HG03045 (cell line): Measurements from ENCODE around the gene SMC3.
"Not testable (repeated sequence)": the region's sequence is repeated elsewhere in the genome, so short reads cannot be mapped to it uniquely, and the experiment has no call there.

Source experiments
- ATAC-seq: cut with Tn5 transposase; IDR thresholded peaks from one replicate; pipeline ENCODE4 v1.9.1; 2021; ENCODE audit warnings: mild to moderate bottlenecking, moderate library complexity; ENCODE audit not compliant: unreplicated experiment

The SMC3 gene

DNA sequence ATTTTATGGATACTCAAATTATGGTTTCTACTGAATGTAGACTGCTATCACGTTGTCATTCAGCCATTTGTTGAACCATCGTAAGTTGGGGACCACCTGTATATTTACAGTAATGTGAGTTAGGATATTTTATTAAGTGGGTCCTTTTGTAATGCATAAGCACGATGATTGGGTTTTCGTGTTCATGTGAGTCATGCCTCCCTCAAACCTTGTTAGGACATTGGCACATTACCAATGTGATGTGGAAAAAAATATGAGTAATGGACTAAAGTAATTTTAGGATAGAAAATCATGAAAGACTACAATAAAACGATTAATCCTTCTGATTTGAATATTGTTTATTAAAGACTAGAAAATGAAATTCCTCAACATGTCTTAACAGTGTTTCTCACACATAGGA, 8.7 kb downstream of the SMC3 start:
- ATAC-seq = no peak

DNA sequence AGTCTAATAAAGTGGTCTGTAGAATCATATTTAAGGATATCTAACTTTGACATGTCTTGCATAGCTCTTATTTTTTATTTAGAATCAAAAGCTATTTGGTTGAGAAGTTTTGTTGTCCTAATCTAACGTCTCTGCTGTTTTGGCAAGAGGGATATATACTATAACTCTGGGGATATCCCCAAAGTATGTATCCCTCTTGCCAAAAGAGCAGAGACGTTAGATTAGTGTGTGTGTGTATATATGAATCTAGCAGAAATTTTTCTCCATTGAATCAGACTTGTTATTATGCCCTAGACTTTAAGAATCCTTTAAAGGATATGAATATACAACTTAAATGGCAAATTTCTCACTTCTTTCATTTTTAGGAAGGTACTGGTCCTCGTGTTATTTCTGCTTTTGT, 9.6 kb downstream of the SMC3 start:
- ATAC-seq = no peak

DNA sequence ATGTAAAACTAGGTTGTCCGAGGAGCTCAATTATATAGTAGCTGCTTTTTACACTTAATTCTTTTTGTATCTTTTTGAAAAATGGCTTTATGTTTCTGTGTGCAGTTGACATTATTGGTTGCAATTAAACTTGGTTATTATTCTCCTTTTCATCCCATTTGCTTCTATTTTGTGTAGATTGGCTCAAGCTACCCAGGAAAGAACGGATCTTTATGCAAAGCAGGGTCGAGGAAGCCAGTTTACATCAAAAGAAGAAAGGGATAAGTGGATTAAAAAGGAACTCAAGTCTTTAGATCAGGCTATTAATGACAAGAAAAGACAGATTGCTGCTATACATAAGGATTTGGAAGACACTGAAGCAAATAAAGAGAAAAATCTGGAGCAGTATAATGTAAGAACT, 16.5 kb downstream of the SMC3 start:
- ATAC-seq = no peak

DNA sequence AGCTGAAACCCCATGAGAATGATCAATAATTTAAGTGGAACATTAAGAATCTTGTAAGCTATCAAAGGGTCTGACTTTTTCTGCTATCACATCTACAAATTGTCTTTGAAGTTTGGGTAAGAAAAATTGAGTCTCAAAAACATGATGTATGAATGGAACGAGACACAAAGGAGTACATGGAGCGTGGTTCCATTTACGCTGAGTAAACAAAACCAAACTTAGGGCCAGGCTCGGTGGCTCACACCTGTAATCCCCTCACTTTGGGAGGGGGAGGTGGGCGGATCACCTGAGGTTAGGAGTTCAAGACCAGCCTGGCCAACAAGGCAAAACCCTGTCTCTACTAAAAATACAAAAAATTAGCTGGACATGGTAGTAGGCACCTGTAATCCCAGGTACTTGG, 24.3 kb downstream of the SMC3 start:
- no peak for ATAC-seq

DNA sequence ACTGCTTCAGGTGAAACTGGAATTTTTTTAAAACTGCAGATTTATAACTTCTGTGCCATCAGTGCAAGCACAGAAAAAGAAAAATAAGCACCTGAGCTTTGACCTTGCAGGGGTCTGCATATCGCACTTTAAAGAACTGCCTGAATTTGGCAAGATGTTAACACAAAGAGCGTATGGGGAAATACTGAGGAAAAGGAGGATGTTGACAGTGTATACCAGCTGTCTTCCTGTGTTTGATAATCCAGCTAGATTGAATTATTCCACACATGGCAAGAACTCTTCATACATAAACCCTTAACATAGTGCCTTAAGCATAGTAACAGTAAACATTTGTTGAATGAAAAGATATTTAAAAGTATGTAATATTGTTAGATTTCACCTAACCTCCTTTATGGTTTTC, 30.0 kb downstream of the SMC3 start:
- no peak for ATAC-seq

DNA sequence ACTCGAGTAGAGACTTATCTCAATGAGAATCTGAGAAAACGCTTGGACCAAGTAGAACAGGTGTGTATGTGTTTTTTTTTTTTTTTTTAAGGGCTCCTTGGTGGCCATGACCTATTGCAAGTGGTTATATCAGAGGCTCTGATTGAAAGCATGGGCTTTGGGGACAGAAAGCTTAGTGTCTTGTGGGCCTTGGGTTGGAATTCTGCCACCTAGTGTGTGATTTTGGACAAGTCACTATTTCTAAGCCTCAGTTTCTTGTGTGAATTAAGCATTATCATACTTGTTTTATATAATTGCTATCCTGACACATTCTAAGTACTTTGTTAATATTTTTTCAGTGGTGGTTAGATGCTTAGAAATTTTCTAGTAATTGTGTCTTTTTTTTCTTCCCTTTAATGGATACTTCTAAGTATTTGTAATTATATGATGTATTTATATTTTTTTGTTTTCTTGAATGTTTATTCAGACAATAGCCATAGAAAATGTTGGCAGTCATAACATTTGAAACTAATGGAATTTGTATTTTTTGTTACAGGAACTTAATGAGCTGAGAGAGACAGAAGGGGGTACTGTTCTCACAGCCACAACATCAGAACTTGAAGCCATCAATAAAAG, 33.1 kb downstream of the SMC3 start:
- ATAC-seq = no peak

DNA sequence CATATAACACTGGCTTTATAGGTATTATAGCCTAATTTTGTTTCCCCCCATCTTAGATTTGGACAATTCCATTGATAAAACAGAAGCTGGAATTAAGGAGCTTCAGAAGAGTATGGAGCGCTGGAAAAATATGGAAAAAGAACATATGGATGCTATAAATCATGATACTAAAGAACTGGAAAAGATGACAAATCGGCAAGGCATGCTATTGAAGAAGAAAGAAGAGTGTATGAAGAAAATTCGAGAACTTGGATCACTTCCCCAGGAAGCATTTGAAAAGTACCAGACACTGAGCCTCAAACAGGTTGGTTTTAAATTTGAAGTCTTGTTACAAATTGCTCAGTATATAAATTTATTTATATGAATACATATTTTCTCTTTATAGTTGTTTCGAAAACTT, 34.1 kb downstream of the SMC3 start:
- ATAC-seq = no peak

DNA sequence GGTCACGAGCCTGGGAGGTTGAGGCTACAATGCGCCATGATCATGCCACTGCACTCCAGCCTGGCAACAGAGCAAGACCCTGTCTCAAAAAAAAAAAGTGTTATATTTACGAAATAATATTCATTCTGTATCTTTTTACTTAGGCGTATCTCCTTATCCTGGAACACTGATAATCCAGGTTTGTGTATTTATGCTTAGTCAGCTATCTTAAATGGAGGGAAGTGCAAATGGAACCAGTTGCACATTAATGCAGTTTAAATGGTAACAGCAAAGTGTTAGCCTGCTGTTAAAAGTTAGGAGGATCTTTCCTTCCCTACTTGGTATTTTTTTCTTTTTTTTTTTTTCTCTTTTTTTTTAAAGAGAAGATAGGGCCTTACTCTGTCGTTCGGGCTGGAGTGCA, 40.6 kb downstream of the SMC3 start:
- no peak for ATAC-seq

DNA sequence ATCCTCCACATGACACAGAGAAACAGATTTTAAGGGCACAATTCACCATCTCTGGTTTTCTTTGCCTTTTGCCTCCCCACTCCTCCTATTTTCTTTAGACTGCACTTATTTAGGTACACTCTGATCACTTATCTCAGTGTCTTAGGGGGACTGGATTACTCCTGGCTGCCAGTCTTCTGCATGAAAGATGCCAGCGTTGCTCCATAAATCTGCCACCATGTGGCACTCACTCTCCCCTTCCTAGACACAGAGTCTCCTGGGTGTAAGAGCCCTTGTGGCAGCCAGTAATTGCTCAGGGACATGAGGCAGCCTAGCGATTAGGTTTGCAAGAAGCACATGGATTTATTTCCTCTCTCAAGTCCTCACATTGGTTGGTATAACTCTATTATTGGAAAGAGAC, 42.1 kb downstream of the SMC3 start:
- no peak for ATAC-seq

DNA sequence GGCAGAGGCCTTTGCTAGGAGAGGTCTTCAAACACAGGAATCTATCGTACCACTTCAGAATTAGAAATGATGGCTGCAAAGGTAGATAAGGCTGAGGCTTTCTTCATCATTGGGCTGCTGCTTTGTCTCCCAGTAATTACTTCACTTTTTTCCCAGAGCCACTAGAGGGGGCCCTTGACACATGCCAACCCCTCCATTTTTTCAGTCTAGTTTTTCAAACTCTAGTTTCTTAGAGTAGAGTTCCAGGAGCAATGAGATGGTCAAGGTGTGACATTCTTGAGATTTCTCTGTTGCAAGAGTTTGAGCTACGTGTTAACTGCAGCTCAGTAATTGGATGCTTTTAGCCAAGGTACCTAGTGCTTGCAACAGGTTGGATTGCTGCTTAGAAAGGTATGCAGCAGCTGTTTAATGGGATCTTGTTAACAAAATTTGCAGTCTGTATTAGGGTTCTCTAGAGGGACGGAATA, 42.8 kb downstream of the SMC3 start:
- no peak for ATAC-seq

DNA sequence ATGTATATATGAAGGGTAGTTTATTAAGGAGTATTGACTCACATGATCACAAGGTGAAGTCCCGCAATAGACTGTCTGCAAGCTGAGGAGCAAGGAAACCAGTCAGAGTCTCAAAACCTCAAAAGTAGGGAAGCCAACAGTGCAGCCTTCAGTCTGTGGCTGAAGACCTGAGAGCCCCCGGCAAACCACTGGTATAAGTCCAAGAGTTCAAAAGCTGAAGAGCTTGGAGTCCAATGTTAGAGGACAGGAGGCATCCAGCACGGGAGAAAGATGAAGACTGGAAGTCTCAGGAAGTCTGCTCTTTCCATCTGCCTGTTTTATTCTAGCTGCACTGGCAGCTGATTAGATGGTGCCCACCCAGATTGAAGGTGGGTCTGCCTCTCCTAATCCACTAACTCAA, 43.3 kb downstream of the SMC3 start:
- not testable (repeated sequence) for ATAC-seq

DNA sequence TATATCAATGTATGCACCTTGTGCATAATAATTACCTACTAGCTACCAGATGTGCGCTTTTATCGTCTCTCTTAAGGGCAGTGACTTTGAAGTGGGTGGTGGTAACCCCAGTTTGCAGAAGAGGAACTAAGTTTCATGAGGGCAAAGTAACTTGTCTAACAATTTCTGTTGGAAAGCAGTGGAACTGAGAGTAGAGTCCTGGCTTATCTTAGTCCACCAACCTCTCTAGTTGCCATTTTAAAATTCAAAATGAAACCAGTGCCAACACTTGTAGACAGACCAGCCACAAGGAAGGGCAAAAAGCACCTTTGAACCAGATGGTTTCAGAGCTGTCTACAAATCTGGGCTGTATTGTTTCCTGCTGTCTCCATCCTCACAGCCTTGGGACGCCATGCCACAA, 44.6 kb downstream of the SMC3 start:
- ATAC-seq = no peak

DNA sequence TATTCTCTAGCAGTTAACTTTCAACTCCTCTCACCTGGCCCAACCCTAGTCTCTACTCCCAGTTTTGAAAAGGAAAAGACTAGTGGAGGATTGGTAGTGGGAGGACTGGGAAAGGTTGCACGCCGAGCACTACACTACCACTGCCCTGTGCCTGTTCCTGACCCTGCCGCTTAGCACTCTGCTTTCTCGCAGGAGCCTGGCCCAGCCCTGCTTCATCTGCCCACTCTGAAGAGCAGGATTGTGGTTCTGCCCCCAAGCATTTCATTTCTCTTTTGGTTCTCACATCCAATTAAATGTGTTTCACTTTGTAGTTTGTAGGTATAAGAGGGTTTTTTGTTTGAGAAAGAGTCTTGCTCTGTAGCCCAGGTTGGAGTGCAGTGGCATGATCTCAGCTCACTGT, 45.1 kb downstream of the SMC3 start:
- ATAC-seq = no peak

DNA sequence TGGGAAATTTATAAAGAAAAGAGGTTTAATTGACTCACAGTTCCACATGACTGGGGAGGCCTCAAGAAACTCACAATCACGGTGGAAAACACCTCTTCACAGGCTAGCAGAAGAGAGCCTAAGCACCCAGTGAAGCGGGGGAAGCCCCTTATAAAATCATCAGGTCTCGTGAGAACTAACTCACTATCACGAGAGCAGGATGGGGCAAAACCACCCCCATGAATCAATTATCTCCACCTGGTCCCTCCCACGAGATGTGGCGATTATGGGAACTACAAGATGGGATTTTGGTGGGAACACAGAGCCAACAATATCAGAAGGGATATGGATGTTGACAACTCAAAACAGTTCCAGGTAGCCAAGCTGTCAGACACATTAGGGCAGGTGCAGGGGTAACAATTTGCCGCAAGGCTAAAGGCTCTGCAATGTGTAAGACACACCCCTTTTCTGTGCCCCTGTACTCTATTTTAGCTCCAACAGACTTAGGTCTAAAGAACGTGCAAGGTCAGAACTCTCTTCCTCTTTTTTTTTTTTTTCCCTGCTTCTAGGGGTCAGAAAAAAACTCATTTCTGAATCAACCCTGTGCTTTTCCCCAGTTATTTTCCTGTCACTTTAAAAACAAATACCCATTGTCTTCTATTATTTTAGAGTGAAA, 46.0 kb downstream of the SMC3 start:
- peak; percentile 6 for ATAC-seq

DNA sequence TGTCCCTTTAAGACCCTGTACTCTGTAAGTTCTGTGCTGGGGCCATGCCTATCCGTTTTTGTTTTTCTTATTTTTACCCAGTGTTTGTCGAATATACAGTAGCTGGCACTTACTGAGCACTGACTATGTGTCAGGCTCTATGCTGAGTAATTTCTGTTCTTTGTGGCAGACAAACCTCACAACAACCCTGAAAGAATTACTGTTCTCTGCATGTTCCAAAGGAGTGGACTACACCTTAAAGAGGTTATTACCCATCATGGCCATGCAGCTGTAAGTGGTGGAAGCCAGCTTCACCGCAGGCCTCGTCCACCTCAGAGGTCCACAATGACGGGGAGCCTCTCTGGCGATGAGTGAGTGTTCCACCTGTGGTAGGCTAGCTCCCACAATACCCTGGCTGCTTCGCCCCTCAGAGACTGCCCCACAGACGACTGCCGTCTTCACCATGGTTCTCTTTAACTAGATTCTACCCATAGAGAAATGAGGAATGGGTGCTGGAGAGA, 46.6 kb downstream of the SMC3 start:
- peak; percentile 62 for ATAC-seq

DNA sequence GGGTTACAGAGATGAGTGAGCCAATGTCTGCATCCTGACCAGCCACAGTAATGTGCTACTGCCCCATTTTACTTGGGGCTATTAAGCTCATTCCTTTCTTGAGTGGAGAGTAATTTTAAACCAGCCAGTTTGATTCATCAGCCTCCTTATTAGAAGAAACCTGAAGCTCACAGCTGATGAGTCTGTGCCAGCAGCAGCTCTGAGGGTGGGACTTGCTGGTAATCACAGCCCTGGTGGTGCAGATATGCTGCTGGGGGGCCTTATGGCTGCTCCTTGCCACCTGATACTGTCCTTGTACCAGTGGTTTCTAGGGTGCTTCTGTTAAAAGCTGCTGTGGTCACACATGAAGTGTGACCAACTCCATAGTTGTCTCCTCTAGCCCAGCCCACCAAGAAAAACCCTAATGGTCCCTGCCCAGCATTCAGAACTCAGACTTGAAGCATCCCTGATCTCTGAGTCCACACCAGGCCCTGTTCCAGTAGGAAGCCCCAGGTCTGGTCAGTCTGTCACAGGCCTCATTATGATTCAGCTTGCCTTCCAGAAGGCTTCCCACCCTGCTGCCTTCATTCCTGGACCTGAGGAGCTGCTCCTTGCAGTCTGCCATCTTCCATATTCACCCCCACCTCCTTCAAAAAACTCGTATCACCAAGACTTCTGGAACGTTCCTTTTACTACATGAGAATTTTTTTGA, 47.7 kb downstream of the SMC3 start:
- no peak for ATAC-seq

DNA sequence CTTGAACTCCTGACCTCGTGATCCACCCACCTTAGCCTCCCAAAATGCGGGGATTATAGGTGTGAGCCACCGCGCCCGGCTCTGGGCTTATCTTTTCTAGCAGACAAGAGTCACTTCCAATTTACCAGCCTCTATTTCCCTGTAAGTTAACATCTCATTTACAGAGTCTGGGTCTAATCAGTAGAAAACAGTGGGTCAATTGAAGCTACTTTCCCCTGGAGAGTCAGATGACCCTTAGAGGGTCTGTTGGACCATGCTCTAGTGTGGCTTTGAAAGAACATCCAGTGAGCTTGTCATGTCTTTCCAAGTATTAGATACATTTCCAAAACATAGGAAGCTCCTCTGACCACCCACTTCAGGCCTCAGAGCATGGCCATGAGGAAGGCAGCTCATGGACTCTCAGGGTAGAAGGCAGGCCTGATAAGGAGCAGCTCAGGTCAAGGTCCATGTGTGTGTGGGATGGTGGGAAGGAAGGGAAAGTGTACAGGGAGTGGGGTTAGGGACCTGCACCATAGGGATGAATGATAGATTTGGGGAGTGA, 49.1 kb downstream of the SMC3 start:
- no peak for ATAC-seq

DNA sequence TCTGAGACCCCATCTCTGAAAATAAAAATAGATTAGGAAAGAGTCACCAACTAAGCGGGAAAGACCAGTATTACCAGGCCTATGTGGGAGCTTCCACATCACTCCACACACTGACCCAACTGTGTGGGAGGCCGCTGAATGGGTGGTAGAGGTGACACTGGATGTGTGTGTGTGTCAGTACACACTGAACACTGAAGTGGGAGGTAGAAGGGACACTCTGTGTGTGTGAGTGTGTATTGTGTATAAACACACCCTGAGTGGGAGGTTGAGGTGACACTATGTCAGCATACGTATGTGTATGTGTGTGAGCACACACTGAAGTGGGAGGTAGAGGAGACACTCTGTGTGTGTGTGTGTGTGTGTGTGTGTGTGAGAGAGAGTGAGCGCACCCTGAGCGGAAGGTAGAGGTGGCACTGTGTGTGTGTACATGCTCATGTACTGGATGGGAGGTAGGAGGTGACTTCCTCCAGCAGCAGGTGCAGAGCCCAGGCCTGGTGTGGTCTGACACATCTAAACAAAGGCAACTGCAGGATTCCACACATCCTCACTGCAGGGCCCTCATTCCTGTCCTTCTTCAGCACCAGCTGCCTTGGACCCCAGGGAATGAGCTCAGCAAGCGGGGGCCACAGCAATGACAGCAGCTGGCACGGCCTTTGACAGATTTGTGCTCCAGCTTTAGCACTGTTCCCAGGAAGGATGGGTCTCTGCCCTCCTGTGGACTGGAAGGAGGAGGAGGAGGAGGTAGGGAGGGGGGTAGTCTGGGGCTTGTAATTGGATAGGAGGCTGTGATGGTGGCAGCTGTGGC, 50.1 kb downstream of the SMC3 start:
- ATAC-seq = no peak

DNA sequence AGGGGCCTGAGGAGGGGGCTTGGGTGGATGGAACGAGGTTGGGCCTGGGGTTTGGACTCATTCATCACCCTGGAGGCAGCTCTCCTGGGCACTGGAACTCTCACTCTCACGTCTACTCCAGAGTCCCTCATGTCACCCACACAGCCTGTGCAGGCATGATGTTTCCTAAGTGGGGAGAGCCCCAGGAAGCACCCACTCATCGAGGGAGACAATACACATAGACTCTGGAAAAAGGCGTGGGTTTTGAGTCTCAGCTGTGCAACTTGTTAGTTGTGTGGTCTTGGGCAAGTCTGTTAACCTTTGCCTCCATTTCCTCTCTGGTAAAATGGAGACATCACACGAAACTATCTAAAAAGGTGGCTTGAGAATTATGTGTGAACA, 50.7 kb downstream of the SMC3 start:
- no peak for ATAC-seq

DNA sequence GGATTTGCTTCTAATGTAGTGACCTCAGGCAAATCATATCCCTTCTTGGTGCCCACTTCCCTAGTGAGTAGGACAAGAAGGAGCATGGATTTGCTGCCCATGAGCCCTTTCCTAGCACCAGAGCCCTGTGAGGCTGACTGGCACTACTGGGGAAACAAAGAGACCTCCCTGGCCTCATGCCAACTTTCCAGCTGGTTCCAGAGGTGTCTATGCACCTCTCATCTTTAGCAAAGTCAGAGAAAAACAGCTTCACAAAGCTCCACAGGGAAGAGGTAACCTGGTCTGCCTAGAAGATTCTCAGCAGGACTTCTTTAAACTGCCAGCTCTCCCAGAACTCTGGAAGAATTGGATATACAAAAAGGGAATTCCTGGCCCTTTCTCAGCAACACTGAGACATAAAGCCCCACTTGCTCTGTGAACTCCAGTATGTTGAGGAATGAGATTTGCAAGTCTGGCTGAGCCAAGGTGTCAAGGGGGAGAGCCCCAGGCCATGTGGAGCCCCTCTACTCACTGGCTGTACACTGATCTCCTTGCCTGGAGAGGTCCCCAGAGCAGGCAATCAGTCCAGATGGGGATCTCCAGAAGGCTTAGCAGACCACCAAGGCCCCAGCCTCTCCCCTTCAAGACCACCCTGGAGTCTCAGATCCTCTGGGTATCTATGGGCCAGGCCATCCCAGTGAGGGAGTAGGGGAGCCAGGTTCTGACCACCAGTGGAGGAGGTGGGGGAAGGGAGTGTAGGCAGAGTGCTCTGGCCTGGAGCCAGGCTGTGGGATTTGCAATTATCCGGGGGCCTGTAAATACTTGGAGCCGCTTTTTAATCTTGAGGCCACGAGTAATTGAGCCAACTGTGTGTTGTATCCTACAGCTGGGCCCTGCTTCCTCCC, 52.3 kb downstream of the SMC3 start:
- no peak for ATAC-seq
